LNCaP clone FGC (cell line): ENCODE results near the gene COL16A1.
A peak's percentile ranks its signal among the peaks of the same experiment; 100 is the strongest.

Source experiments
- DNase-seq: peaks from one replicate; pipeline ENCODE4 v3.0.0-alpha.2; 2011; ENCODE audit warnings: low read depth
- H3K4me3 ChIP-seq: 2 replicates; pipeline ENCODE4 v1.5.1; 2011; ENCODE audit warnings: mild to moderate bottlenecking, low read depth, low read length, control low read depth
- CTCF ChIP-seq: IDR thresholded peaks from 2 replicates; pipeline ENCODE4 v1.5.1; 2012; ENCODE audit warnings: mild to moderate bottlenecking; ENCODE audit not compliant: control insufficient read depth, insufficient read depth; ENCODE audit errors: extremely low read depth

Gene COL16A1

DNA sequence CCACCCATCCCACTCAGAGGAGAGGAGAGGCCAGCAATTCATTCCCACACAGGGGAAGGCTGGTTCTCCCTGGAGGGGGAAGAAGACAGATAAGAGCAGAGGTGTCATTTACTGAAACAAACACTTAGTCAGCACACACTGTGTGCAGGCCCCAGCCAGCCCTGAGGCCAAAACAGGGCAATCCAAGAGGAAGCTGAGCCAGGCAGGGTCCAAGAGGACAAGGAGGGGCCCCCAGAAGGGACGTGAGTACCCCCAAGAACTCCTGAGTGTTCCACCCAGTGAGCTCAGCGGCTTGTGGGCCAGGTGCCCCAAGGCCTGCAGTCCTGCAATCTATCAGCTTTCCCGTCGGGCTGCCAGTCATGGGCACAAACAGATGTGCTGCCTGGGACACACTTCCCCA lies 44.5 kb upstream of the COL16A1 start:
- no peak for TF ChIP-seq CTCF
- no peak for DNase-seq
- no peak overlapping the region for H3K4me3 ChIP-seq

- no peak overlapping the region for H3K4me3 ChIP-seq
- no peak for TF ChIP-seq CTCF
- DNase-seq = no peak
Measured at GRCh38 chr1:31747304-31747703, 43.5 kb upstream of the COL16A1 start.

GRCh38 chr1:31746687-31747086 lies 42.9 kb upstream of the COL16A1 start:
- no peak for TF ChIP-seq CTCF
- no peak for DNase-seq
- no peak overlapping the region for H3K4me3 ChIP-seq

- no peak for DNase-seq
- no peak for TF ChIP-seq CTCF
- no peak overlapping the region for H3K4me3 ChIP-seq
Measured at GRCh38 chr1:31745946-31746670, 42.3 kb upstream of the COL16A1 start.

GRCh38 chr1:31745096-31745945 lies 41.5 kb upstream of the COL16A1 start:
- peak; percentile 81 for TF ChIP-seq CTCF
- no peak for DNase-seq

DNA sequence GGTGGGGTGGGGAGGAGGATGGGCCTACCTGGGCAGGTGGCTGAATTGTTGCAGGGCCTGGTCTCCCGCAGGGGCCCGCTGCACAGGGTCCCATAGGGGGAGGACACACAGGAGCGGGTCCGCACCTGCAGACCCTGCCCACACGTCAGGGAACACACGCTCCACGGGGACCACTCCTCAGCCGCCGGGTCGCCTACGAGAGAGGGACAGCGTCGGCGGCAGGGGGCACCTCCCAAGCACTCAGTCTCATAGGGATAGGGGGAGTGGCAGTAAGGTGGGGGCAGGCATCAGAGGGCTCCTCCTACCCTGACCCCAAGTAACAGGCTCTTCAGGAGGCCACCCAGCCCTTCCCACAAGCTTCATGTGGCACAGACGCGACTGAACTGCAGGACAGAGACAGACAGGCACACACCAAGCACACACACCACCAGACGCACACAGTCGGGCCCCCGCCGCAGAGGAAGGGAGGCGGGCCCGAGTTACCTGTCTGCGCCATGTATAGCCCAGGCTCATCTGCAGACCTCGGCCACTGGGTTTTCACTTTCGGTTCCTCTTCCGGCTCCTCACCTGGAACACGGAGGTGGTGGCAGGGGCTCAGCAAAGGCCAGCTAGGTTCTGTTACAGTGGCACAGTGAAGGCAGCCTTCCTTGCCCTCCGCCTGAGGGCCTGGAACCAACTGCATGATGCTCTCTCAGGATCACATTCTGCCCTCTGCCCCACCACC lies 40.5 kb upstream of the COL16A1 start:
- no peak for DNase-seq
- H3K4me3 ChIP-seq = no peak overlapping the region
- TF ChIP-seq CTCF = no peak

More at GRCh38 chr1:31745096-31745945, 41.5 kb upstream of the COL16A1 start:
- no peak overlapping the region for H3K4me3 ChIP-seq
